ENCODE data around the gene CDH4.

DNA sequence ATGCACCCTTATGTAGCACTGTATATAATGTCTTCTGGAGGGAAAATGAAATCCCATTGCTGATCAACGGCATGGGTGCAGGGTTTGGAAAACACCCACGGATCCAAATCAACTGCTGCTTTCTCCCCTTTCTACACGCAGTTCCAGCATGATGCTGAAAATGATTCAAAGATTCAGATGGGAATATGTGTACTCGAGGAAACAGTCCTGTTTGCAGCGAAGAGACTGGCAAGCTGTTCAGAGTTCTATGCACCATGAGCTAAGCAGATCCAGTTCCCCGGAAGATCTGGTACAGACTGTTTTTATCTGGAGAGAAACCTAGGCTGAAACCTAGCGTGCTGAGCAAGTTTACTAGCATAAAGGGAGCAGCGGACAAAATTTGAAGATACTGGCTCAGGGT, 47.9 kb upstream of the CDH4 start:
- no peak for TF ChIP-seq POLR2AphosphoS5 (IDR thresholded peaks at IDR 0.05)
- TF ChIP-seq, protein P1, sequence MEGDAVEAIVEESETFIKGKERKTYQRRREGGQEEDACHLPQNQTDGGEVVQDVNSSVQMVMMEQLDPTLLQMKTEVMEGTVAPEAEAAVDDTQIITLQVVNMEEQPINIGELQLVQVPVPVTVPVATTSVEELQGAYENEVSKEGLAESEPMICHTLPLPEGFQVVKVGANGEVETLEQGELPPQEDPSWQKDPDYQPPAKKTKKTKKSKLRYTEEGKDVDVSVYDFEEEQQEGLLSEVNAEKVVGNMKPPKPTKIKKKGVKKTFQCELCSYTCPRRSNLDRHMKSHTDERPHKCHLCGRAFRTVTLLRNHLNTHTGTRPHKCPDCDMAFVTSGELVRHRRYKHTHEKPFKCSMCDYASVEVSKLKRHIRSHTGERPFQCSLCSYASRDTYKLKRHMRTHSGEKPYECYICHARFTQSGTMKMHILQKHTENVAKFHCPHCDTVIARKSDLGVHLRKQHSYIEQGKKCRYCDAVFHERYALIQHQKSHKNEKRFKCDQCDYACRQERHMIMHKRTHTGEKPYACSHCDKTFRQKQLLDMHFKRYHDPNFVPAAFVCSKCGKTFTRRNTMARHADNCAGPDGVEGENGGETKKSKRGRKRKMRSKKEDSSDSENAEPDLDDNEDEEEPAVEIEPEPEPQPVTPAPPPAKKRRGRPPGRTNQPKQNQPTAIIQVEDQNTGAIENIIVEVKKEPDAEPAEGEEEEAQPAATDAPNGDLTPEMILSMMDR (IDR thresholded peaks at IDR 0.05): no peak
- TF ChIP-seq EP300 (IDR thresholded peaks at IDR 0.05): no peak
- no peak for TF ChIP-seq POLR2A (IDR thresholded peaks at IDR 0.05)

All from sigmoid colon (tissue), 4 donors.